Measurements from ENCODE around the gene KRT15.

KRT15 gene

DNA sequence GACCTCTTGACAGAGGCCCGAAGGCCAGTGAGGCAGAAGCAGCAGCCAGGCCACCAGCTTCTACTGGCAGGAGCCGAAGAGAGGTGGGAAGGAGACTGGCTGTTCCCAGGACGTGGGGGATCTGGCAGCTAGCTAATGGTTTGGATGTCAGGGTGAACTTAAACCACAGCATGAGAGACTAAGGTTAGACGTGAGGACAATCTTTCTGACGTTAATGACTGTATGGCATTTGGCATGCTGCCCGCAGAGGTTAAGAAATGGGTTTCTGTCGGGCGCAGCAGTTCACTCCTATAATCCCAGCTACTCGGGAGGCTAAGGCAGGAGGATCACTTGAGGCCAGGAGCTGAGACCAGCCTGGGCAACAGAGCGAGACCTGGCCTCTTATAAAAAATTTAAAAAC, 7.0 kb downstream of the KRT15 start:
- Histone ChIP-seq H3K27me3 (ENCODE audit: control insufficient read depth, insufficient read depth, low read length) (no peaks in the 10 kb centered on the region), H3K4me3 (ENCODE audit: low read depth, low read length) (no peak overlapping the region), H3K27ac (ENCODE audit: low read depth, low read length) (no peak overlapping the region), H3K4me1 (ENCODE audit: control insufficient read depth, insufficient read depth, low read length) (peaks cover 20% of the 10 kb centered on the region), H3K9ac (ENCODE audit: low read length) (no peak overlapping the region), H3K36me3 (ENCODE audit: control insufficient read depth, insufficient read depth, low read length) (no peaks in the 10 kb centered on the region), H3K9me3 (ENCODE audit: control insufficient read depth, insufficient read depth, low read depth, low read length) (no peaks in the 10 kb centered on the region)

DNA sequence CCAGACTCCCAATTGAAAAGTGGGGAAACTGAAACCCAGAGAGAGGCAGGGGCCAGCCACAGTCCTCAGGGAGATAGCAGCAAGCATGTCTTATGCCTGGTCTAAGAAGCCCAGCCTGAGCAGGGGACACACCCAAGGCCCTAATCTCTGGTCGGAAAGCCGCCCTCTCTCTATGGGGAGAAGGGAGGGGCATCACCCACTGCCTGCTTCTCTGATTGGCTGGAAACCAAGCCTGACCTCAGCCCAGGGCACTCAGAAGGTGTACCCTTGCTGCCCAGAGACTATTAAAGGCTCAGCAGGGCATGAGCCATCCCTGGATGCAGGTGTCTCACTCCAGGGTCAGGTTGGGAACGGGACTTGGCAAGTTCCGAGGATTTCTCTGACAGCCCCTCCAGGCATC, 7.6 kb downstream of the KRT15 start:
- H3K27ac ChIP-seq (ENCODE audit: low read depth, low read length) = no peak overlapping the region
- H3K4me1 ChIP-seq (ENCODE audit: control insufficient read depth, insufficient read depth, low read length) = peaks cover 18% of the 10 kb centered on the region
- H3K9ac ChIP-seq (ENCODE audit: low read length) = no peak overlapping the region
- no peaks in the 10 kb centered on the region for H3K9me3 ChIP-seq (ENCODE audit: control insufficient read depth, insufficient read depth, low read depth, low read length)
- no peaks in the 10 kb centered on the region for H3K36me3 ChIP-seq (ENCODE audit: control insufficient read depth, insufficient read depth, low read length)
- no peak overlapping the region for H3K4me3 ChIP-seq (ENCODE audit: low read depth, low read length)
- no peaks in the 10 kb centered on the region for H3K27me3 ChIP-seq (ENCODE audit: control insufficient read depth, insufficient read depth, low read length)

DNA sequence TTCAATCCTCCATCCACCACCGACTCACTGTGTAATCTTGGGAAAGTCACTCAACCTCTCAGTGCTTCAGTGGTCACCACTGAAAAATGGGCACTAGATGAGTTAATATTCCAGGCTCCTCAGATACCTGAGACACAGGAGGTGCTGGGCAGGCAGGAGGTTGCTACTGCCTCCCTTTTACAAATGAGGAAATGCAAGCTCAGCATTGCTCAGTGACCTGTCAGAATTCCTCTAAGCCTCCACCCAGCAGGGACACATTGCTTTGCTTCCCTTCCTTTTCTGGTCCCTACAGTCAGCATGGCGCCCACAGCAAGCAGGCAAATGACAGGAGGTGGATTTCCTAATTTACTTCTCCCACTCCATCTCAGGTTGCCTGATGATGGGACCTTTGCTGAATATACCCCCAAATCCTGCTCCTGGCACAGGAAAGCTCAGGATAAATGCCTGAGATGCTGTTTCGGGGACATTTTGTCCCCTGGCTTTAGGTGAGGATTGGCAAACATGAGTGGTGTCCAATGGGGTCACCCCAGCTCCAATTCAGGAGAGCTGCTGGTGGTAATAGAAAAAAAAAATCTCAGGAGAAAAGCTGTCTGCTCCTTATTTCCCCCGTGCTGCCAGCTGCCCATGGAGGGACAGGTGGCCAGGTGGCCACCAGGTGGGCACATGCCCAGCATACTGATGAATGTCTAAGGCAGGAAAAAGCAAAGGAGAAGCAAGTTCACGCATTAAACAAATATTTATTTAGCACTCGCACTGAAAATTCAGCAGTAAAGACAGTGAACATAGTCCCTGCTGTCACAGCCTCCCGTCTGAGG, 8.2 kb downstream of the KRT15 start:
- Histone ChIP-seq H3K4me1 (ENCODE audit: control insufficient read depth, insufficient read depth, low read length) (peaks cover 18% of the 10 kb centered on the region), H3K9me3 (ENCODE audit: control insufficient read depth, insufficient read depth, low read depth, low read length) (no peaks in the 10 kb centered on the region), H3K4me3 (ENCODE audit: low read depth, low read length) (no peak overlapping the region), H3K27me3 (ENCODE audit: control insufficient read depth, insufficient read depth, low read length) (no peaks in the 10 kb centered on the region), H3K9ac (ENCODE audit: low read length) (no peak overlapping the region), H3K36me3 (ENCODE audit: control insufficient read depth, insufficient read depth, low read length) (no peaks in the 10 kb centered on the region), H3K27ac (ENCODE audit: low read depth, low read length) (no peak overlapping the region)

DNA sequence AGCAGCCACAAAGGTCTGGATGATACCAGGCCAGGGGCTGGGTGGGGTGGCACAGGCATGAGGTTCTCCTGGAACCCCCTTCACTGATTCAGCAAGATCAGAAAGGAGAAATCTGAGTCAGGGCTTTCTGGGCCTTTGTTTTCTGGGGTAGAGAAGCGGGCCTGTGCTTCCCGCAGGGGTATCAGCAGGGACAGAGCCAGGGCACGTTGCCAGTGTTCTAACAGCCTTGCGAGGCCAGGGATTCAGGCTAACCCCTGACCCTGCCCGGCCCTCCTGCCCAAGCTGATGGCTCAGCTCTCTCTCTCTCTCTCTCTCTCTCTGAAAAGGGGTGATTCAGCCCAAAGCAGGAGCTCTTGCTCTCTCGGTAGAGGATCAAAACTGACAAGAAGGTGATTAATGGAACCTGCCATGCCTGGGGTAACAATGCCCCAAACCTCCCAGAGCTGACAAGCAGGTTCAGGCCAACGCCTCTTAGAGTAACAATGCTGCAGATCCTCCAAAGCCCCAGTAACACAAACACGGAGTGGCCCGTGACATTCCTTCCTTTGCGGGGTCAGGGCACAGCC, 11.3 kb downstream of the KRT15 start:
- Histone ChIP-seq H3K4me3 (ENCODE audit: low read depth, low read length) (no peak overlapping the region), H3K27ac (ENCODE audit: low read depth, low read length) (no peak overlapping the region), H3K36me3 (ENCODE audit: control insufficient read depth, insufficient read depth, low read length) (no peaks in the 10 kb centered on the region), H3K9me3 (ENCODE audit: control insufficient read depth, insufficient read depth, low read depth, low read length) (no peaks in the 10 kb centered on the region), H3K4me1 (ENCODE audit: control insufficient read depth, insufficient read depth, low read length) (peaks cover 18% of the 10 kb centered on the region), H3K27me3 (ENCODE audit: control insufficient read depth, insufficient read depth, low read length) (no peaks in the 10 kb centered on the region), H3K9ac (ENCODE audit: low read length) (no peak overlapping the region)

DNA sequence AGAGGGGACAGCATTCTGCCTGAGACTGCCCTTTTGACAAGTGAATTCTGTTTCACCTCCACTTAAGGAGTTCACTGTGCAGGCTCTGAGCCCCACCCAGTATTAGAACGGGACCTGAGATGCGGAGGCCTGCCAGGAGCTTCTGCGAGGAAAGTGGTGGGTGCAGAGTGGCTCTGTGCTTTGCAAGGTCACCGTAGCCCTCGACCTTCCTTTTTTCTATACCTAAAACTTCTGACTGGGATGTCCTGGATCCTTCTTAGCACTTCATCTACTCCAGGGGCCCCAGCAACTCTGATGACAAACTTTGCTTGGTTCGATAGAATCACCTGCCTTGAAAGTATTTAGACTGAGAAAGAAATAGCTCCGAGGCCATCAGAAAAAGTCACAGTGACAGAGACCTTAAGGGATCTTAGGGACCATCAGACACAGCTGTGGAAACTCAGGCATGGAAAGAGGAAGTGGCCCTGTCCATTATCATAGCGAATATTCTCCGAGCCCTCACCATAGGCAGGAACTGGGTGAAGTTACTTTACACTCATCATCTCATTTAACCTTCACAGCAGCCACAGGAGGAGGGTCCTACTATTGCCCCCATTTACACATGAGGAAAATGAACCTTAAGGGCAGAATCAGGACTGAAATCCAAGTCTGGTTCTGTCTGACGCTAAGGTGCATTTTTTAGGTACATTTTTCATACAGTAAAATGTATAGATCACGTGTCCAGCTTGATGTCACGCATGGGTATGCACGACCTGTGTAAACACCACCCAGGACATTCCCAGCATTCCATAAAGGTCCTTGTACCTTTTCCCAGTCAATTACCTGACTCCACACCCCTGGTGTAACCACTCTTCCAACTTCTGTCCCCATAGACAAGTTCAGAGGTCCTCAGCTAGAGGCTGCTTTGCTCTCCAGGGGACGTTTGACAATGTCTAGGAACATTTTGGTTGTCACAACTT, 12.6 kb downstream of the KRT15 start:
- H3K27ac ChIP-seq (ENCODE audit: low read depth, low read length) = no peak overlapping the region
- no peak overlapping the region for H3K4me3 ChIP-seq (ENCODE audit: low read depth, low read length)

DNA sequence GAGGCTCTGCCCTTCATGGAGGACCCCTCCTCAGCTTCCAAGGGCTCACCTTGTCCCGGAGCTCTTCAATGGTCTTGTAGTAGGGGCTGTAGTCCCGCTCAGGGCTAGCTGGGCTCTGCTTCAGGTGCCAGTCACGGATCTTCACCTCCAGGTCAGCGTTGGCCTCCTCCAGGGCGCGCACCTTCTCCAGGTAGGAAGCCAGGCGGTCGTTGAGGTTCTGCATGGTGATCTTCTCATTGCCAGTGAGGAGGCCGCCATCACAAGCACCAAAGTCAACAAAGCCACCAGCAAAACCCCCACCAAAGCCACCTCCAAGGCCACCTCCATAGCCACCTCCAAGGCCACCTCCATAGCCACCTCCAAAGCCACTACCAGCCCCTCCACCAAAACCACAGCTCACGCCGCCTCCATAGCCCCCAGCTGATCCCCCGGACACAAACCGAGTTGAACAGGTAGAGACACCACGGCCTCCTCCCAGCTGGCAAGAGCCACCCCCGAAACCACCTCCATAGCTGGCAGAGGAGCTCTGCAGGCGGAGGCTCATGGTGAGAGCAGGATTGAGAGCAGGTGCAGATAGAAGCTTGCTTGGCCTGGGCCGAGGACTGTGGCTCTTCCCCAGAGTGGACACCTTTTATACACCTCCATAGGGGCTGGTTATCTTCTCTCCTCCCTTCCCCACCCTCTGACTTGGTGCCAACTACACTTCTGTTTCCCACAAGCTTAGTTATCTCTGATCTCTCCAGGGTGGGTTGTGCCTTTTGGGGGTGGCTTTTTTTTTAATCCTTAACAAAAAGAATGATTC, 13.5 kb downstream of the KRT15 start, which contains the start of gene KRT13:
Gene KRT13 (minus strand): TSS at position 606 of the 802 bp plus-strand sequence. CDS start 62 bp downstream, at position 544.
- H3K27ac ChIP-seq (ENCODE audit: low read depth, low read length) = no peak within 1 kb of the TSS
- no peaks in the 10 kb centered on the region for H3K27me3 ChIP-seq (ENCODE audit: control insufficient read depth, insufficient read depth, low read length)
- no peak within 1 kb of the TSS for H3K9ac ChIP-seq (ENCODE audit: low read length)
- no peaks in the 10 kb centered on the region for H3K36me3 ChIP-seq (ENCODE audit: control insufficient read depth, insufficient read depth, low read length)
- H3K9me3 ChIP-seq (ENCODE audit: control insufficient read depth, insufficient read depth, low read depth, low read length) = no peaks in the 10 kb centered on the region
- H3K4me1 ChIP-seq (ENCODE audit: control insufficient read depth, insufficient read depth, low read length) = peaks cover 15% of the 10 kb centered on the region
- no peak within 1 kb of the TSS for H3K4me3 ChIP-seq (ENCODE audit: low read depth, low read length)

More for the DNA sequence above, 12.6 kb downstream of the KRT15 start:
- Histone ChIP-seq H3K4me1 (ENCODE audit: control insufficient read depth, insufficient read depth, low read length) (peaks cover 15% of the 10 kb centered on the region), H3K36me3 (ENCODE audit: control insufficient read depth, insufficient read depth, low read length) (no peaks in the 10 kb centered on the region), H3K9ac (ENCODE audit: low read length) (no peak overlapping the region), H3K27me3 (ENCODE audit: control insufficient read depth, insufficient read depth, low read length) (no peaks in the 10 kb centered on the region), H3K9me3 (ENCODE audit: control insufficient read depth, insufficient read depth, low read depth, low read length) (no peaks in the 10 kb centered on the region)

DNA sequence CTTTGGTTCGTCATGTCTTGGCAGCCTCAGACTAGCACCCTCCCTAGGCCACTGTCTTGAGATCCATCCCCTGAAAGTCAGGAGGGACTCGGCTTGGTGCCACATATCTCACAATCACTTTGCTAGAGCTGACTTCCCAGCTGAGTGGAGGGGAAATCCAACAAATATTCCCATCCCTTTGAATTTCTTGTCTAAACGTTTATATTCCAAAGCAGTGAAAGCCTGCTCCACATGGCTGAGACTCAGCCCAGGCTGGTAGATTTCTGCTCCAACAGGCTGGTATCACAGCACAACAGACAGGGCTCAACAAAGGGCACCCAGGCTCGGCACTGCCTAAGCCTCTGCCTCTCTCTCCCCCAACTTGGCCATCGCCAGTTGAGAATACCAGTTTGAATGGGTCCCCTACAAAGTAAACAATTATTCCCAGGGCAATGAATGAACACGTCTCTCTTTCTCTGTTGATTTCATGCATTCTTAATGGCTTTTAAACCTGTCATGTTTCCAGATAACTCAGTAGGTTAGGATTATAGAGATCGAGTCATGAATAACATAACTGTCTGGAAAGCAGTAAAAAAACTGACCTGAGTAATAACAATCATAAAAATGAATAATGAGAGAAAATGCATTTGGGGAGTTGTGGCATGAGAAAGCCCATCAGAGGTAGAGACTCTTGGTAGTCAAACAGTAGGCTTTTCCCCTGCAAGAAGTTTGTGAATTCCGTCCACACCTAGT, 14.3 kb downstream of the KRT15 start:
- Histone ChIP-seq H3K36me3 (ENCODE audit: control insufficient read depth, insufficient read depth, low read length) (no peaks in the 10 kb centered on the region), H3K4me1 (ENCODE audit: control insufficient read depth, insufficient read depth, low read length) (peaks cover 18% of the 10 kb centered on the region), H3K9me3 (ENCODE audit: control insufficient read depth, insufficient read depth, low read depth, low read length) (no peaks in the 10 kb centered on the region), H3K27ac (ENCODE audit: low read depth, low read length) (no peak overlapping the region), H3K27me3 (ENCODE audit: control insufficient read depth, insufficient read depth, low read length) (no peaks in the 10 kb centered on the region), H3K4me3 (ENCODE audit: low read depth, low read length) (no peak overlapping the region), H3K9ac (ENCODE audit: low read length) (no peak overlapping the region)

DNA sequence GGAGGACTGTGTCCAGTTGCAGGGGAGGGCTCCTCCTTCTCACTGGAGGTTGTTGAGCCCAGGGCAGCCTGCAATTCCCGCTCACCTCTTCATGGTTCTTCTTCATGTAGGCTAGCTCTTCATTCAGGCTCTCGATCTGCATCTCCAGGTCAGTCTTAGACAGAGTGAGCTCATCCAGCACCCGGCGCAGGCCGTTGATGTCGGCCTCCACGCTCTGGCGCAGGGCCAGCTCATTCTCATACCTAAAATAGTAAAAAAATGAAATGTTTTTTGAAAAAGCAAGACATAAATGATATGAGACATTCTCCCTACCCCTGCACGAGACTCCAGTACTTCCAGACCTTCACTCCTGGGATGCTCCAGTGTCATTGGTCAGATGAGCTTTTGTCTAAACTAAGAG, 15.5 kb downstream of the KRT15 start:
- H3K4me1 ChIP-seq (ENCODE audit: control insufficient read depth, insufficient read depth, low read length) = peaks cover 25% of the 10 kb centered on the region
- H3K27me3 ChIP-seq (ENCODE audit: control insufficient read depth, insufficient read depth, low read length) = no peaks in the 10 kb centered on the region
- no peaks in the 10 kb centered on the region for H3K36me3 ChIP-seq (ENCODE audit: control insufficient read depth, insufficient read depth, low read length)
- H3K9me3 ChIP-seq (ENCODE audit: control insufficient read depth, insufficient read depth, low read depth, low read length) = no peaks in the 10 kb centered on the region
- H3K9ac ChIP-seq (ENCODE audit: low read length) = no peak overlapping the region
- no peak overlapping the region for H3K27ac ChIP-seq (ENCODE audit: low read depth, low read length)
- H3K4me3 ChIP-seq (ENCODE audit: low read depth, low read length) = no peak overlapping the region

DNA sequence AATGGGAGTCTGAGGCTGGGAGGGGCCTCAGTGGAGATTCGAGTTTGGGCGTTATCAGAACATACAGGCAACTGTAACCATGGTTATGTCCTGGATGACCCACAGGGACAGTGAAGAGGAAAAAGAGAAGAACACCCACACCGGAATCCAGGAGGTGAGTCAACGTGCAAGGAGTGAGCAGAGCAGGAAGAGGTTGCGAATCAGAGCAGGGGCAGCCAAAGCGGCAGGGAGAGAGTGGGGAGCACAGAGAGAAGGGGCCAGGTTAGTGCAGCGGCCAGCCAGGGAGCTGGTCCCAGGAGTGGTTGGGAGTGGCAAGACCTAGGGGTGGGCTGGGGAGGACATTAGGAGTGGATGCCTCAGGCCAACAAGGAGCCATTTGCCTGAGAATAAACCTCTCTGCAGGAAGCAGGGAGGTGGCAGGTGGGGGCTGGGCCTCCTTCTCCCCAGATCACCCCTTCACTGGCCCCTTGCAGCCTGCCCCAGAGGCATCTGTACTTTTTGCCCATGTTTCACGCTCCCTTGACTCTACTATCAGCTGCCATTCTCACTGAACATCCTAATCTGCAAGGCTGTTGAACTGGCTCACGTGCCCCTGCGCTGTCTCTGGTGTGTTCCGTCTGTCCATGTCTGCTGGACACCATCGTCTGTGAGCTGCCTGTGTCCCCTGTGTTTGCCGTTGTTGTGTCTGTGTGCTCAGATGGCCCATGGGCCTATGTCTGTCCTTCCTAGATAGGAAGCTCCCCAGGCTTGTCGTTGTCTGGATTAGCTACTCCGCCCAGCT, 18.4 kb downstream of the KRT15 start:
- no peak overlapping the region for H3K27ac ChIP-seq (ENCODE audit: low read depth, low read length)
- H3K36me3 ChIP-seq (ENCODE audit: control insufficient read depth, insufficient read depth, low read length) = no peaks in the 10 kb centered on the region
- no peak overlapping the region for H3K9ac ChIP-seq (ENCODE audit: low read length)
- peak overlapping the region; percentile 1; the same call in 1 of the 2 replicates for H3K4me3 ChIP-seq (ENCODE audit: low read depth, low read length)
- peaks cover 35% of the 10 kb centered on the region for H3K4me1 ChIP-seq (ENCODE audit: control insufficient read depth, insufficient read depth, low read length)
- H3K9me3 ChIP-seq (ENCODE audit: control insufficient read depth, insufficient read depth, low read depth, low read length) = no peaks in the 10 kb centered on the region
- no peaks in the 10 kb centered on the region for H3K27me3 ChIP-seq (ENCODE audit: control insufficient read depth, insufficient read depth, low read length)
